Measurements from ENCODE around the gene ARHGAP10.

The ARHGAP10 gene

DNA sequence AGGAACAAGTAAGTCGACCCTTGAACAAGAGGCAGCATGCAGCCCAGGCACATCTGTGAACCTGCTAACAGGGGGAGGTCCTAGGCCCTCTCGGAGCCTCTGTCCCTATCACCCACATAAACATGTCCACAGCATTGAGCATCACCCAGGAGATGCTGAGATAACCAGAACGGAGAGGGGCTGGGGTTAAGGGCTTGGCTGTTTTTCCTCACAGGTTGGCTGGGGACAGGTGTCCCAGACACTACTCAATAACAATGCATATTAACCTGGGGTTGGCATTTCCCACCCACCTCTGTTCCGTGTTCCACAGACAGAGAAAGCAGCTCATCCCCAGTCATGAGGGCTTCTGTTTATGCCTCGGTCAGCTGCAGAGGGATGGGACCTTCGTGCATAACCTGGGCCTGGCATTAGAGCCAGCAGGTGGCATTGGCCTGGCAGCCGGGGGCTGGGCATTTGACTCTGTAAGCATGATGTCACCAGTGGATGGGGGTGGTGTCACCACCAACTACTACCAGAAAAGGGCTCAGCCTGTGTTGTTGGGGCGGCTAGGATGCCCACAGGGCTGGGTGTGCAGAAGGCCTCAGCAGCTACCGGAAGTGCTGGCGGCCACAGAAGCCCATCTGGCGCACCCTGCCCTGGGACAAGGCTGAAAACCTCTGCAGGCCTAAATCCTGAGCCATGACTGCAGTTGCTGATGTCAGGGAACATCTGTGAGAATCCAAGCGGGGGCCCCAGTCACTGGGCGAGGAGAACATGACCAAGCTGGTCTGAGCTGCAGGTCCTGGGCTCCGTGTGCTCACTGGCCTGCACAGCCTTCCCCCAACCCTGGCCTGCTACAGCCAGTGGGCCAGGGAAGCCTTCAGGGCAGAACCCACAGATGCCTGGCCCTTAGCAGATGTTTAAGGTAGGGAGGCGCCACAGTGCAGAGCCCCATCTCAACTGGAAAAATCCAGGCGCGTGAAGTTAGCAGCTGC lies 358.9 kb downstream of the ARHGAP10 start:
- H3K27ac ChIP-seq (replicated peaks; ENCODE audit: low read length), result no peak overlapping the region
- H3K4ac ChIP-seq (ENCODE audit: low read length), result no peak overlapping the region
- no peak overlapping the region for H4K91ac ChIP-seq (ENCODE audit: low read depth, low read length, poor library complexity)
- no peak overlapping the region for H3K4me3 ChIP-seq (ENCODE audit: low read length in 2 of 2)
- no peak overlapping the region for H3K4me2 ChIP-seq (ENCODE audit: insufficient read depth, low read length, poor library complexity, severe bottlenecking)
- H2BK120ac ChIP-seq (ENCODE audit: low read depth, low read length), result no peak overlapping the region
- H2BK5ac ChIP-seq (ENCODE audit: low read length), result no peak overlapping the region
- DNase-seq (ENCODE audit: low spot score), result no peak
- no peak overlapping the region for H2BK12ac ChIP-seq (ENCODE audit: low read length)
- WGBS, 2 donors (ENCODE audit: extremely low coverage in 2 of 2, insufficient read length in 2 of 2, insufficient replicate concordance in 1 of 2), result no CpG with 5 or more reads among the region's 17 CpGs
- H3K9ac ChIP-seq (ENCODE audit: low read depth, low read length, poor library complexity), result no peak overlapping the region
- no peaks in the 10 kb centered on the region for H3K4me1 ChIP-seq (ENCODE audit: control insufficient read depth in 2 of 2, insufficient read depth in 1 of 2, low read depth in 1 of 2, low read length in 2 of 2)
- peak overlapping the region; percentile 39 for H3K18ac ChIP-seq (ENCODE audit: low read length)
- H3K27me3 ChIP-seq (ENCODE audit: control insufficient read depth in 3 of 3, insufficient read depth in 3 of 3, low read depth in 1 of 3, low read length in 3 of 3), result no peaks in the 10 kb centered on the region
- H2AK5ac ChIP-seq (ENCODE audit: low read depth, low read length), result no peak overlapping the region
- H3K36me3 ChIP-seq (replicated peaks in 1 of 2; ENCODE audit: control insufficient read depth in 2 of 2, insufficient read depth in 2 of 2, low read length in 2 of 2), result no peaks in the 10 kb centered on the region
- peak overlapping the region; percentile 37 for H3K23ac ChIP-seq (ENCODE audit: low read depth, low read length, poor library complexity)
- H3K9me3 ChIP-seq (replicated peaks in 1 of 2; ENCODE audit: control insufficient read depth in 2 of 2, insufficient read depth in 1 of 2, low read depth in 1 of 2, low read length in 2 of 2), result no peaks in the 10 kb centered on the region
- H2AFZ ChIP-seq (ENCODE audit: low read length), result no peak overlapping the region
- no peak overlapping the region for H3K14ac ChIP-seq (ENCODE audit: low read length)
- no peak overlapping the region for H4K8ac ChIP-seq (ENCODE audit: low read depth, low read length)
- H2BK15ac ChIP-seq (ENCODE audit: low read length), result no peak overlapping the region
- no peaks in the 10 kb centered on the region for H3K79me1 ChIP-seq (ENCODE audit: low read depth, low read length)

- no peak overlapping the region for H3K4ac ChIP-seq (ENCODE audit: low read length)
- H2BK12ac ChIP-seq (ENCODE audit: low read length), result no peak overlapping the region
- no peak overlapping the region for H3K23ac ChIP-seq (ENCODE audit: low read depth, low read length, poor library complexity)
- no peak overlapping the region for H2BK15ac ChIP-seq (ENCODE audit: low read length)
- H3K27ac ChIP-seq (replicated peaks; ENCODE audit: low read length), result no peak overlapping the region
- H4K91ac ChIP-seq (ENCODE audit: low read depth, low read length, poor library complexity), result no peak overlapping the region
- no peak overlapping the region for H4K8ac ChIP-seq (ENCODE audit: low read depth, low read length)
- no peak overlapping the region for H2BK120ac ChIP-seq (ENCODE audit: low read depth, low read length)
- no peaks in the 10 kb centered on the region for H3K9me3 ChIP-seq (replicated peaks in 1 of 2; ENCODE audit: control insufficient read depth in 2 of 2, insufficient read depth in 1 of 2, low read depth in 1 of 2, low read length in 2 of 2)
- H2BK5ac ChIP-seq (ENCODE audit: low read length), result no peak overlapping the region
- no peak overlapping the region for H3K4me2 ChIP-seq (ENCODE audit: insufficient read depth, low read length, poor library complexity, severe bottlenecking)
- no peaks in the 10 kb centered on the region for H3K4me1 ChIP-seq (ENCODE audit: control insufficient read depth in 2 of 2, insufficient read depth in 1 of 2, low read depth in 1 of 2, low read length in 2 of 2)
- H3K27me3 ChIP-seq (ENCODE audit: control insufficient read depth in 3 of 3, insufficient read depth in 3 of 3, low read depth in 1 of 3, low read length in 3 of 3), result no peaks in the 10 kb centered on the region
- H2AFZ ChIP-seq (ENCODE audit: low read length), result no peak overlapping the region
- H3K4me3 ChIP-seq (ENCODE audit: low read length in 2 of 2), result no peak overlapping the region
- WGBS, 2 donors (ENCODE audit: extremely low coverage in 2 of 2, insufficient read length in 2 of 2, insufficient replicate concordance in 1 of 2), result no CpG with 5 or more reads among the region's 4 CpGs
- no peak overlapping the region for H3K14ac ChIP-seq (ENCODE audit: low read length)
- no peak for DNase-seq (ENCODE audit: low spot score)
- H3K9ac ChIP-seq (ENCODE audit: low read depth, low read length, poor library complexity), result no peak overlapping the region
- H3K18ac ChIP-seq (ENCODE audit: low read length), result no peak overlapping the region
- H3K79me1 ChIP-seq (ENCODE audit: low read depth, low read length), result no peaks in the 10 kb centered on the region
- H3K36me3 ChIP-seq (replicated peaks in 1 of 2; ENCODE audit: control insufficient read depth in 2 of 2, insufficient read depth in 2 of 2, low read length in 2 of 2), result no peaks in the 10 kb centered on the region
- no peak overlapping the region for H2AK5ac ChIP-seq (ENCODE audit: low read depth, low read length)
Measured at GRCh38 chr4:148091896-148092295, 360.0 kb downstream of the ARHGAP10 start.

DNA sequence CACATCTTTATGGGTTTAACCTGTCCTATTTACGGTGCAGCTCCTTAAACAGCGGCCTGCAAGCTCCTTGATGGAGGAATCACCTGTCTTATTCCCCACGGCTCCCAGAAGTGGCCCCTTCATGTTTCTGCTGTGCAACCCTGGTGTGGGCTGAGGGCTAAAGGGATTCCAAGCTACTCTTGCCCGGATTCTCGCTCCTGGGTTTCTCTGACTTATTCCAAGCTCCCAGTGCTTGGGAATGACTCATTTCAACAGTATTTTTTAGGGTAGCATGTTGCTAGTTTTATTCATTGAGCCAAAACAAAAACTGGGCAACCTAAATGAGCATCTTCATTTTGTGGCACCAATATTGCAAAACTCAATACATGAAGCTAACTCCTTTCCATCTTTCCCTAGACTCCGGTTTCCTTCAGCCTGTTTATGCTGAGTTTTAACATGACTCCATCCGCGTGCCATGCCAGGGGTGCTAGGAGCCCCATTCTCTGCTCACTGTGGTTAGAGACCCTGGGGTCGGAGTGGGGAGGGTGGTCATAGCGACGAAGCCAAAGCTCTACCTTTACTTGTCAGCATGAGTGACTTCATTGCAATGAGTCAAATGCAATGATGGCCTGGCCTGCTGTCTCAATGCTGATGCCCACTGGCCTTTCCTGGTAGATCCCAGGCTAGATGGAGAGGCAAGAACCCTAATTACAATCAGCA lies 360.6 kb downstream of the ARHGAP10 start:
- no CpG with 5 or more reads among the region's 11 CpGs for WGBS, 2 donors (ENCODE audit: extremely low coverage in 2 of 2, insufficient read length in 2 of 2, insufficient replicate concordance in 1 of 2)
- no peak overlapping the region for H3K4me3 ChIP-seq (ENCODE audit: low read length in 2 of 2)
- no peaks in the 10 kb centered on the region for H3K27me3 ChIP-seq (ENCODE audit: control insufficient read depth in 3 of 3, insufficient read depth in 3 of 3, low read depth in 1 of 3, low read length in 3 of 3)
- H3K4me1 ChIP-seq (ENCODE audit: control insufficient read depth in 2 of 2, insufficient read depth in 1 of 2, low read depth in 1 of 2, low read length in 2 of 2), result no peaks in the 10 kb centered on the region
- no peak overlapping the region for H3K23ac ChIP-seq (ENCODE audit: low read depth, low read length, poor library complexity)
- H2BK120ac ChIP-seq (ENCODE audit: low read depth, low read length), result no peak overlapping the region
- H4K8ac ChIP-seq (ENCODE audit: low read depth, low read length), result no peak overlapping the region
- H2AK5ac ChIP-seq (ENCODE audit: low read depth, low read length), result no peak overlapping the region
- H2BK15ac ChIP-seq (ENCODE audit: low read length), result no peak overlapping the region
- H2AFZ ChIP-seq (ENCODE audit: low read length), result no peak overlapping the region
- H3K27ac ChIP-seq (replicated peaks; ENCODE audit: low read length), result no peak overlapping the region
- no peak overlapping the region for H3K4me2 ChIP-seq (ENCODE audit: insufficient read depth, low read length, poor library complexity, severe bottlenecking)
- no peaks in the 10 kb centered on the region for H3K9me3 ChIP-seq (replicated peaks in 1 of 2; ENCODE audit: control insufficient read depth in 2 of 2, insufficient read depth in 1 of 2, low read depth in 1 of 2, low read length in 2 of 2)
- H4K91ac ChIP-seq (ENCODE audit: low read depth, low read length, poor library complexity), result no peak overlapping the region
- H2BK5ac ChIP-seq (ENCODE audit: low read length), result no peak overlapping the region
- no peaks in the 10 kb centered on the region for H3K36me3 ChIP-seq (replicated peaks in 1 of 2; ENCODE audit: control insufficient read depth in 2 of 2, insufficient read depth in 2 of 2, low read length in 2 of 2)
- H3K18ac ChIP-seq (ENCODE audit: low read length), result no peak overlapping the region
- H3K4ac ChIP-seq (ENCODE audit: low read length), result no peak overlapping the region
- no peak overlapping the region for H3K14ac ChIP-seq (ENCODE audit: low read length)
- DNase-seq (ENCODE audit: low spot score), result no peak
- no peak overlapping the region for H3K9ac ChIP-seq (ENCODE audit: low read depth, low read length, poor library complexity)
- no peak overlapping the region for H2BK12ac ChIP-seq (ENCODE audit: low read length)
- no peaks in the 10 kb centered on the region for H3K79me1 ChIP-seq (ENCODE audit: low read depth, low read length)

DNA sequence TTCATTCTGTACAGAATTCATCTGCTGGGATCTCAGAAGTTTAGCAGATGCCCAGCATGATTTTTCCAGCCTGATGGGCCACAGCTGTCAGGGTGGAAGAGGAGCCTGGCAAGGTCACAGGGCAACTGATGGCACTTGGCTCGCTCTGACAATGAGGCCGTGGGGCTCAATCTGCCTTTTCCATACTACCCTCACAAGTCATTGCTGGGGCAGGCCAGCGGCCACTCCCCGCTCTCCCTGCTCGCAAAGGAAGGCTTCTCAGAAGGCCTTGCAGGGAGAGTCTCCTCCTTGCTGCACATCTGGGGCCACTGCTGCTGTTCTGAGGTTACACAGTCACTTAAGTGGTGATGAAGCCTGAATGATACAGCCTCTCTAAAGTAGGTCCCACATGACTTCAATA lies 361.2 kb downstream of the ARHGAP10 start:
- no peak for DNase-seq (ENCODE audit: low spot score)
- Histone ChIP-seq H3K4me1 (ENCODE audit: control insufficient read depth in 2 of 2, insufficient read depth in 1 of 2, low read depth in 1 of 2, low read length in 2 of 2) (no peaks in the 10 kb centered on the region), H2BK12ac (ENCODE audit: low read length) (no peak overlapping the region), H3K27me3 (ENCODE audit: control insufficient read depth in 3 of 3, insufficient read depth in 3 of 3, low read depth in 1 of 3, low read length in 3 of 3) (no peaks in the 10 kb centered on the region), H3K14ac (ENCODE audit: low read length) (no peak overlapping the region), H3K4me3 (ENCODE audit: low read length in 2 of 2) (no peak overlapping the region), H3K4ac (ENCODE audit: low read length) (no peak overlapping the region), H3K27ac (replicated peaks; ENCODE audit: low read length) (no peak overlapping the region), H2AFZ (ENCODE audit: low read length) (no peak overlapping the region), H2BK5ac (ENCODE audit: low read length) (no peak overlapping the region), H3K9me3 (replicated peaks in 1 of 2; ENCODE audit: control insufficient read depth in 2 of 2, insufficient read depth in 1 of 2, low read depth in 1 of 2, low read length in 2 of 2) (no peaks in the 10 kb centered on the region), H3K23ac (ENCODE audit: low read depth, low read length, poor library complexity) (no peak overlapping the region), H2AK5ac (ENCODE audit: low read depth, low read length) (no peak overlapping the region), H2BK15ac (ENCODE audit: low read length) (no peak overlapping the region), H4K8ac (ENCODE audit: low read depth, low read length) (no peak overlapping the region), H3K18ac (ENCODE audit: low read length) (no peak overlapping the region), H3K79me1 (ENCODE audit: low read depth, low read length) (no peaks in the 10 kb centered on the region), H4K91ac (ENCODE audit: low read depth, low read length, poor library complexity) (no peak overlapping the region), H3K4me2 (ENCODE audit: insufficient read depth, low read length, poor library complexity, severe bottlenecking) (no peak overlapping the region), H2BK120ac (ENCODE audit: low read depth, low read length) (no peak overlapping the region), H3K9ac (ENCODE audit: low read depth, low read length, poor library complexity) (no peak overlapping the region), H3K36me3 (replicated peaks in 1 of 2; ENCODE audit: control insufficient read depth in 2 of 2, insufficient read depth in 2 of 2, low read length in 2 of 2) (no peaks in the 10 kb centered on the region)
- WGBS, 2 donors (ENCODE audit: extremely low coverage in 2 of 2, insufficient read length in 2 of 2, insufficient replicate concordance in 1 of 2), result no CpG with 5 or more reads among the region's 5 CpGs
